Measurements from ENCODE around the gene EDC4.

EDC4 gene

GRCh38 chr16:67871256-67871655 is 1.6 kb upstream of the EDC4 start:
- Histone ChIP-seq H3K4me3 (ENCODE audit: low read depth, low read length) (no peak overlapping the region), H3K36me3 (peaks cover 71% of the 10 kb centered on the region), H3K9me3 (ENCODE audit: severe bottlenecking) (no peaks in the 10 kb centered on the region), H3K27me3 (ENCODE audit: insufficient read depth, low read depth, severe bottlenecking) (no peaks in the 10 kb centered on the region), H3K27ac (no peak overlapping the region)
- no peak for DNase-seq
- TF ChIP-seq, protein P1, sequence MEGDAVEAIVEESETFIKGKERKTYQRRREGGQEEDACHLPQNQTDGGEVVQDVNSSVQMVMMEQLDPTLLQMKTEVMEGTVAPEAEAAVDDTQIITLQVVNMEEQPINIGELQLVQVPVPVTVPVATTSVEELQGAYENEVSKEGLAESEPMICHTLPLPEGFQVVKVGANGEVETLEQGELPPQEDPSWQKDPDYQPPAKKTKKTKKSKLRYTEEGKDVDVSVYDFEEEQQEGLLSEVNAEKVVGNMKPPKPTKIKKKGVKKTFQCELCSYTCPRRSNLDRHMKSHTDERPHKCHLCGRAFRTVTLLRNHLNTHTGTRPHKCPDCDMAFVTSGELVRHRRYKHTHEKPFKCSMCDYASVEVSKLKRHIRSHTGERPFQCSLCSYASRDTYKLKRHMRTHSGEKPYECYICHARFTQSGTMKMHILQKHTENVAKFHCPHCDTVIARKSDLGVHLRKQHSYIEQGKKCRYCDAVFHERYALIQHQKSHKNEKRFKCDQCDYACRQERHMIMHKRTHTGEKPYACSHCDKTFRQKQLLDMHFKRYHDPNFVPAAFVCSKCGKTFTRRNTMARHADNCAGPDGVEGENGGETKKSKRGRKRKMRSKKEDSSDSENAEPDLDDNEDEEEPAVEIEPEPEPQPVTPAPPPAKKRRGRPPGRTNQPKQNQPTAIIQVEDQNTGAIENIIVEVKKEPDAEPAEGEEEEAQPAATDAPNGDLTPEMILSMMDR (IDR thresholded peaks at IDR 0.05; ENCODE audit: low read depth, low read length): no peak

- H3K9me3 ChIP-seq (ENCODE audit: severe bottlenecking): no peaks in the 10 kb centered on the region
- H3K4me3 ChIP-seq (ENCODE audit: low read depth, low read length): no peak overlapping the region
- H3K36me3 ChIP-seq: peaks cover 71% of the 10 kb centered on the region
- DNase-seq: no peak
- TF ChIP-seq, protein P1 (IDR thresholded peaks at IDR 0.05; ENCODE audit: low read depth, low read length): no peak
- H3K27me3 ChIP-seq (ENCODE audit: insufficient read depth, low read depth, severe bottlenecking): no peaks in the 10 kb centered on the region
- peak overlapping the region; percentile 87 for H3K27ac ChIP-seq
Measured at GRCh38 chr16:67872131-67872630, 671 bp upstream of the EDC4 start.

GRCh38 chr16:67873435-67874370 is 851 bp downstream of the EDC4 start:
- peak overlapping the region; percentile 87 for H3K4me3 ChIP-seq (ENCODE audit: low read depth, low read length)
- H3K27ac ChIP-seq: peak overlapping the region; percentile 87
- peaks cover 71% of the 10 kb centered on the region for H3K36me3 ChIP-seq
- no peak for DNase-seq
- no peaks in the 10 kb centered on the region for H3K27me3 ChIP-seq (ENCODE audit: insufficient read depth, low read depth, severe bottlenecking)
- TF ChIP-seq, protein P1 (IDR thresholded peaks at IDR 0.05; ENCODE audit: low read depth, low read length): no peak
- no peaks in the 10 kb centered on the region for H3K9me3 ChIP-seq (ENCODE audit: severe bottlenecking)

- DNase-seq: no peak
- H3K9me3 ChIP-seq (ENCODE audit: severe bottlenecking): no peaks in the 10 kb centered on the region
- H3K27me3 ChIP-seq (ENCODE audit: insufficient read depth, low read depth, severe bottlenecking): no peaks in the 10 kb centered on the region
- peaks cover 73% of the 10 kb centered on the region for H3K36me3 ChIP-seq
- TF ChIP-seq, protein P1 (IDR thresholded peaks at IDR 0.05; ENCODE audit: low read depth, low read length): no peak
- no peak overlapping the region for H3K4me3 ChIP-seq (ENCODE audit: low read depth, low read length)
- H3K27ac ChIP-seq: no peak overlapping the region
Measured at GRCh38 chr16:67874372-67874771, 1.5 kb downstream of the EDC4 start.

GRCh38 chr16:67877064-67877463 is 4.2 kb downstream of the EDC4 start:
- DNase-seq: no peak
- Histone ChIP-seq H3K36me3 (peaks cover 75% of the 10 kb centered on the region), H3K27ac (no peak overlapping the region), H3K9me3 (ENCODE audit: severe bottlenecking) (no peaks in the 10 kb centered on the region), H3K27me3 (ENCODE audit: insufficient read depth, low read depth, severe bottlenecking) (no peaks in the 10 kb centered on the region), H3K4me3 (ENCODE audit: low read depth, low read length) (no peak overlapping the region)
- TF ChIP-seq, protein P1 (IDR thresholded peaks at IDR 0.05; ENCODE audit: low read depth, low read length): no peak
